Breast epithelium (tissue), 4 donors: ENCODE measurements around the gene LBX2. TPM values are rescaled to one million over a fixed set of nuclear protein-coding genes. Genes with fewer than 3 reads are reported as not detected.
A peak's percentile ranks its signal among the peaks of the same experiment; 100 is the strongest.

Experiments
- DNase-seq, 2 donors: peaks; one replicate each; pipeline ENCODE4 v3.0.0-alpha.2; 2019; ENCODE audit warnings: low spot score in 2 of 2
- H3K27ac ChIP-seq, 2 donors: fragments of 200-600 bp; sonication (generic) in 1 of 2; one replicate each; pipeline ENCODE4 v1.5.1; 2016 to 2019; ENCODE audit warnings: mild to moderate bottlenecking in 1 of 2
- H3K27me3 ChIP-seq, 2 donors: fragments of 200-600 bp; sonication (generic) in 1 of 2; one replicate each; pipeline versions ENCODE4 v1.5.1 to v1.6.0; 2017 to 2019; ENCODE audit warnings: control low read depth in 1 of 2, mild to moderate bottlenecking in 1 of 2
- H3K36me3 ChIP-seq: fragments of 200-600 bp; one replicate; pipeline ENCODE4 v1.5.1; 2019
- H3K4me1 ChIP-seq, 2 donors: fragments of 200-600 bp; sonication (generic); one replicate each; pipeline ENCODE4 v1.5.1; 2016 to 2019; ENCODE audit warnings: control low read depth in 1 of 2
- H3K4me3 ChIP-seq, 3 donors: fragments of 200-600 bp; sonication (generic); 1 replicate in 2 of 3; 2 replicates in 1 of 3; pipeline ENCODE4 v1.5.1; 2016 to 2019; ENCODE audit warnings: mild to moderate bottlenecking in 3 of 3, moderate library complexity in 2 of 3
- H3K9me3 ChIP-seq, 2 donors: fragments of 200-600 bp; sonication (generic) in 1 of 2; one replicate each; pipeline ENCODE4 v1.5.1; 2016 to 2019; ENCODE audit warnings: control low read depth in 1 of 2
- POLR2A ChIP-seq: fragments of 450-650 bp; IDR thresholded peaks from one replicate; pipeline ENCODE4 v1.6.1; 2016; ENCODE audit warnings: antibody characterized with exemption, mild to moderate bottlenecking, moderate library complexity
- POLR2AphosphoS5 ChIP-seq, 3 donors: sonication (generic); formaldehyde crosslinking; IDR thresholded peaks; one replicate each; pipeline ENCODE4 v1.6.1; 2017; ENCODE audit warnings: antibody characterized with exemption in 3 of 3
- intact Hi-C: fragments of 100-400 bp; cut with DNase I; formaldehyde crosslinking; loops from one replicate; pipeline ENCODE4 v1.15.1; 2023; ENCODE audit warnings: low total_unique reads
- total RNA-seq, 3 donors: library from RNA; depleted of rRNA; stranded (reverse); fragments of >200 nt; gene quantifications; one replicate each; pipeline ENCODE4 v1.1.0, GENCODE V29; 2016
- TF ChIP-seq, protein P1 (sequence below), 3 donors: fragments of 450-650 bp; IDR thresholded peaks; one replicate each; pipeline ENCODE4 v1.5.1; 2016 to 2017; ENCODE audit warnings: antibody characterized with exemption in 3 of 3, mild to moderate bottlenecking in 3 of 3, moderate library complexity in 3 of 3

LBX2 gene
- total RNA-seq, 3 donors from 2014 or later: 0.29 to 4.6 (median 1.3) TPM

DNA sequence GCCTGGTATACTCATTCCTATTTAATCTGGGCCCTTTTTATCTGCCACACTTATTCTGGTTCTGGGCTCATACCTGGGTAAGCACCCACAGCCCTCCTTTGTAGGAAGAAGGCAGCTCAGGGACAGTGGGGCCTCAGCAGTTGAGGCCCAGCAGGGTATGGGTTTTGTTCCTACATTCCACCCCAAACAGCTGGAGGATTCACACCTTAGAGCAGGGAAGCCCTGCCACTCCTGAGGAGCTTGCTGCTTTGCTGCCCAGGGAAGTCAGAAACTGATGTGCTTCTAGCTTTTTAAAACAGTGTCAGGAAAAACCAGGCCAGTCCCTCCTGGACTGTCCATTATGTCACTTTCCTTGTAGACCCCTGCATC, 1.2 kb upstream of the LBX2 start:
- Histone ChIP-seq H3K27me3 (peaks cover 6 to 7% of the 10 kb centered on the region in 2 donors), H3K4me1 (peaks cover 3 to 5% of the 10 kb centered on the region in 2 donors)
- DNase-seq: no peak

DNA sequence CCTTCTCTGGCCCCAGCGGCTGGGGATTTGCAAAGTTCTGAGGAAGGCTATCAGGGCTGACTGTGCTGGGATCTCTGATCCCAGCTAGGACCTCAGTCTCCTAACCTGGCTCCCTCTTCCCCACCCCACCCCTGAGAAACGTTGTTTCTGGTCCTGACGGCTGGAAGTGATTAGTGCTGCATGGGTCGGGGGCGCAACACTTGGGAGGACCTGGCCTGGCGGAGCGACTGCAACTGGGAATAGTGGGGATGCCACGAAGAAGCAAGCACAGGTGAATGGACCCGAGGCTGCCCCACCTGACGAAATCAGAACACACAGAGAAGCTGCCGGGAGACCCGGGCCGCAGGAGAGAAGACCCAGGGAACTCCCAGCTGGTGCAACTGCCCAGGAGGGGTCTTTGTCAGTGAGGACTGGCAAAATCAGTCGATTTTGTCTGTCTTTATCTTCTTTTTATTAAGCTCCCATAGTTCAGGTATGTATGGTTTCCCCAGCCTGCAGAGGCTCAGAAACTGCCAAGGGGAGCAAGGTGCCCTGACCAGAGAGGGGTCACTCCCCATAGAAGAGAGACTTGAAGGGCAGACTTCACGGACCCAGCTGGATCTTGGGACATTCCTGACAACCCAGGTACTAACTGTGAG, 656 bp upstream of the LBX2 start:
- TF ChIP-seq POLR2AphosphoS5 (IDR thresholded peaks at IDR 0.05) (no peak), POLR2A (no peak)
- TF ChIP-seq, protein P1, sequence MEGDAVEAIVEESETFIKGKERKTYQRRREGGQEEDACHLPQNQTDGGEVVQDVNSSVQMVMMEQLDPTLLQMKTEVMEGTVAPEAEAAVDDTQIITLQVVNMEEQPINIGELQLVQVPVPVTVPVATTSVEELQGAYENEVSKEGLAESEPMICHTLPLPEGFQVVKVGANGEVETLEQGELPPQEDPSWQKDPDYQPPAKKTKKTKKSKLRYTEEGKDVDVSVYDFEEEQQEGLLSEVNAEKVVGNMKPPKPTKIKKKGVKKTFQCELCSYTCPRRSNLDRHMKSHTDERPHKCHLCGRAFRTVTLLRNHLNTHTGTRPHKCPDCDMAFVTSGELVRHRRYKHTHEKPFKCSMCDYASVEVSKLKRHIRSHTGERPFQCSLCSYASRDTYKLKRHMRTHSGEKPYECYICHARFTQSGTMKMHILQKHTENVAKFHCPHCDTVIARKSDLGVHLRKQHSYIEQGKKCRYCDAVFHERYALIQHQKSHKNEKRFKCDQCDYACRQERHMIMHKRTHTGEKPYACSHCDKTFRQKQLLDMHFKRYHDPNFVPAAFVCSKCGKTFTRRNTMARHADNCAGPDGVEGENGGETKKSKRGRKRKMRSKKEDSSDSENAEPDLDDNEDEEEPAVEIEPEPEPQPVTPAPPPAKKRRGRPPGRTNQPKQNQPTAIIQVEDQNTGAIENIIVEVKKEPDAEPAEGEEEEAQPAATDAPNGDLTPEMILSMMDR (IDR thresholded peaks at IDR 0.05): no peak
- Histone ChIP-seq H3K36me3 (no peaks in the 10 kb centered on the region), H3K27ac (no peak overlapping the region), H3K4me3 (peak overlapping the region in 1 of 3 donors; percentile 55), H3K4me1 (peaks cover under 1 to 3% of the 10 kb centered on the region in 2 donors), H3K9me3 (no peaks in the 10 kb centered on the region), H3K27me3 (peaks cover 6 to 7% of the 10 kb centered on the region in 2 donors)
- intact Hi-C loops: no loop called here
- DNase-seq: no peak

More for the DNA sequence above, 1.2 kb upstream of the LBX2 start:
- TF ChIP-seq, protein P1 (IDR thresholded peaks at IDR 0.05): no peak
- TF ChIP-seq POLR2A (no peak), POLR2AphosphoS5 (IDR thresholded peaks at IDR 0.05) (no peak)
- Histone ChIP-seq H3K36me3 (no peaks in the 10 kb centered on the region), H3K9me3 (no peaks in the 10 kb centered on the region), H3K4me3 (no peak overlapping the region), H3K27ac (no peak overlapping the region)
- intact Hi-C loops: no loop called here

DNA sequence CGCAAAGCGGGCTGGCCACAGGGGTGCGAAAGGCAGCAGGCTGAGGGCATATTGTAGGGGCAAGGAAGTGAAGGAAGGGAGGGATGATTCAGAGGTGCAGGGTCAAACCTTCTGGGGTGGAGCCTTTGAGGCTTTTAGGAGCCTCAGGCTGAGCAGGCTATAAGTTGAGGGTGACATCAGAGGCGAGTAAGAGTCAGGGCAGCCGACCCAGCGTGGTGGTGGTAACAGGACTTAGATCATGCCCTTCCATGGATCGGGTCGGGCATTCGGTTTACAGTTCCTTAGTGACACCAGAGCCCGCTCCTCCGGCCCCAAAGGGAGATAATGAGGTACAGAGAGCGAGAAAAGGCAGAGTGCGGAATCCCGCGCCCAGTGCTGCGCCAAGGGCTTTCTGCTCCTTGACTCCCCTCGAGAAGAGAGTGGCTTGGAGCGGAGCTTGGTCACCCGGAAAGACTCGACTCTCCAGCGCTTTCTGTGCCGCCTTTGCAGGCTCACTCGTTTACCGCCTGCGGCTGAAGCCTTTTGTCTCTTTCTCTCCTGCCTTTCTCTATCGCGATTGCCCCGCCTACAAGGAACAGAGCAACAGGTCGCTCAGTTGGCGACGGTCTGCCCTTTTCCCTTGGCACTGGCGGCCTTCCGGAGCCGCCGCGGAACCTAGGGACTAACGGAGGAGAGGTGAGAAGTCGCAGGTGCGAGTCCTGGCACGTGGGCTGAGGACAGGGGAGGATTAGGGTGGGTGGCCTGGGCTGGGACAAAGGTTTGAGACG, 720 bp downstream of the LBX2 start:
- TF ChIP-seq, protein P1 (IDR thresholded peaks at IDR 0.05): no peak
- TF ChIP-seq POLR2A (no peak), POLR2AphosphoS5 (IDR thresholded peaks at IDR 0.05) (no peak)
- H3K4me1 ChIP-seq: peaks cover 0 to 3% of the 10 kb centered on the region in 2 donors
- DNase-seq: no peak
- H3K36me3 ChIP-seq: no peaks in the 10 kb centered on the region
- H3K27ac ChIP-seq: peak overlapping the region; percentile 29 to 43
- H3K9me3 ChIP-seq: no peaks in the 10 kb centered on the region
- peak overlapping the region; percentile 31 to 70 (median 55) for H3K4me3 ChIP-seq
- intact Hi-C loops: no loop called here
- H3K27me3 ChIP-seq: peaks cover 6 to 7% of the 10 kb centered on the region in 2 donors

DNA sequence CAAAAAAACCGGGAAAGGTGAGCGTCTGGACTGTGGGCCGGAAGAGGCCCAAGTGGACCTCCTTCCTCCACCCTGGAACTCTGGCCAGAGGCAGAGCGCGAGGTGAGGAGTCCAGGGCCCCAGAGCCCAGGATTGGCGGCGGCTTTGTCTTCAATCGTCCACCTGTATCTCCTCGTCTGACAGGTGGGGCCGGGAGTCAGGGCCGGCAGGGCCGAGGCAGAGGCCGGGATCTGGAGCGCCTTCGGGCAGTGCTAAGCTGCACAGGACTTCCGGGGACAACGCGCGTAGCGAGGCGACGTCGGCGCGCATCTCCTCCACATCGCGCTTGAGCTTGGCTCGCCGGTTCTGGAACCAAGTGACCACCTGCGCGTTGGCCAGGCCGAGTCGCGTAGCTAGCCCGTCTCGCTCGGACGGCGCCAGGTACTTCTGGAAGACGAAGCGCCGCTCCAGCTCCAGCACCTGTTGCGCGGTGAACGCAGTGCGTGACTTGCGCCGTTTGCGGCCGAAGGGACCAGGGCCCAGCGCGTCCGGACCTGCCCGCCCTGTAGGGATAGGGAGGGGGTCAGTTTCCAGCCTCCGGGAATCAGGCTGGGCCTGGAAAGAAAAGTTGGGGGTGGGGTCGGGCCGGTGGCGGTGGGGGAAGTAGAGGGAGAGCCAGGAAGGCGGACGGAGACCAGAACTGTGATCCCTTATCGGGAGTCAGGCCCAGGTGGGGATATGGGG, 1.5 kb downstream of the LBX2 start:
- H3K4me1 ChIP-seq: peaks cover 0 to 3% of the 10 kb centered on the region in 2 donors
- H3K36me3 ChIP-seq: peaks cover 3% of the 10 kb centered on the region
- H3K4me3 ChIP-seq: peak overlapping the region; percentile 31 to 70 (median 55)
- TF ChIP-seq POLR2AphosphoS5 (IDR thresholded peaks at IDR 0.05) (no peak), POLR2A (no peak)
- TF ChIP-seq, protein P1 (IDR thresholded peaks at IDR 0.05): no peak
- DNase-seq: no peak
- intact Hi-C loops: no loop called here
- H3K27ac ChIP-seq: peak overlapping the region; percentile 29 to 43
- no peaks in the 10 kb centered on the region for H3K9me3 ChIP-seq
- H3K27me3 ChIP-seq: peaks cover 6 to 7% of the 10 kb centered on the region in 2 donors
